Stimulated activated CD4-positive, alpha-beta T cell treated with anti-CD3 and anti-CD28 coated beads, TNF-alpha, amount 100 ng/mL, for 24 hours (primary cell): Measurements from ENCODE around the gene ANKRD12.

ENCODE experiments used
- DNase-seq, 3 experiments: peaks; one replicate each; pipeline ENCODE4 v3.0.0-alpha.2; 2020; ENCODE audit warnings: low read depth in 3 of 3

ANKRD12 gene

GRCh38 chr18:9290156-9290555 lies 153.6 kb downstream of the ANKRD12 start:
- DNase-seq = no peak

DNA sequence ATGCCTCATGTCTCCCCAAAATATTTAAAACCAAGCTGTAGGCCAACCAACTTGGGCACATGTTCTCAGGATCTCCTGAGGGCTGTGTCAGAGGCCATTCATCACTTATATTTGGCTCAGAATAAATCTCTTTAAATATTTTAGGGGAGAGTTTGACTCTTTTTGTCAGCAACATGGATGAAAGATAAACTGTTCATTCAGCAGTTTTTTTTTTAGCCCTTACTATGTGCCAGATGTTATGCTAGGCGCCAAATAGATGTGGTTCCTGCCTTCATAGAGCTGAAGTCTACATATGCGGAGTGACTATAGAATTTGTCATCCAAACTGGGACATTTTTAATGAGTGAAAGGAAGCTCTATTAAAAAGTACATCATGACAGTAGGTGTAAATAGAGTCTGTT lies 155.5 kb downstream of the ANKRD12 start:
- no peak for DNase-seq

- no peak for DNase-seq
Measured at GRCh38 chr18:9293948-9294347, 157.4 kb downstream of the ANKRD12 start.

DNA sequence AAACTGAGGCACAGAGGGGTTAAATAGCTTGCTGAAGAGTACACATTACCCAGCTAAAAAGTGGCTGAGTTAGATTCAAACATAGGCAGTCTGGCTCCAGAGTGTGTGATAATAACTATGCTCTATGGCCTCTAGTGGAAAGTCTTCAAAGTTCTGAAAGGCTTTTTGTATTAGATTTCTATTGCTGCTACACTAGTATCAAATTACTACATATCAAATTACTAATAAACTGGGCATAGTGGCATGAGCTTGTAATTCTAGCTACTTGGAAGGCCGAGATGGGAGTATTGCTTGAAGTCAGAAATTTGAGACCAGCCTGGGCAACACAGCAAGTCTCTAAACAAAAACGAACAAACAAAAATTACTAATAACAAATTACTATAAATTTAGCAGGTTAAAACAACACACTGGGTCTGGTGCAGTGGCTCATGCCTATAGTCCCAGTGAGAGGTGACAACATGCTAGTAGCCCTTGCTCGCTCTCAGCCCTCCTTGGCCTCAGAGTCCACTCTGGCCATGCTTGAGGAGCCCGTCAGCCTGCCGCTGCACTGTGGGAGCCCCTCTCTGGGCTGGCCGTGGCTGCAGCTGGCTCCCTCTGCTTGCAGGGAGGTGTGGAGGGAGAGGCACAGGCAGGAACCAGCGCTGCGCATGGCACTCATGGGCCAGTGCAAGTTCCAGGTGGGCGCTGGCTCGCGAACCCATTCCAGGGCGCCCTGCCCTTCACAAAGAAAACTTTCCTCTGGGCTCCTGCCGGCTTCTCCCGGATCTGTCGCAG lies 159.8 kb downstream of the ANKRD12 start:
- DNase-seq = no peak

DNA sequence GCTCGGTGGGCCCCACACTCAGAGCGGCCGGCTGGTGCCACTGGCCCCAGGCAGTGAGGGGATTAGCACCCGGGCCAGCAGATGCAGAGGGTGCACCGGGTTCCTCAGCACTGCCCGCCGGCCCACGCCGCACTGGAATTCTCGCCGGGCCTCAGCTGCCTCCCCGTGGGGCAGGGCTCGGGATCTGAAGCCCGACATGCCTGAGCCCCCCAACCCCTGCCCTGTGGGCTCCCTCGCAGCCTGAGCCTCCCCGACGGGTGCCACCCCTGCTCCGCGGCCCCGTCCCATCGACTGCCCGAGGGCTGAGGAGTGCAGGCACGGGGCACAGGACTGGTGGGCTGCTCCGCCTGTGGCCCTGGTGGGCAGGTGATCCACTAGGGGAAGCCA lies 160.4 kb downstream of the ANKRD12 start:
- DNase-seq = no peak

GRCh38 chr18:9304388-9305070 lies 167.9 kb downstream of the ANKRD12 start:
- DNase-seq = no peak

GRCh38 chr18:9319333-9319732 lies 182.8 kb downstream of the ANKRD12 start:
- DNase-seq = no peak

GRCh38 chr18:9321017-9321452 lies 184.5 kb downstream of the ANKRD12 start:
- DNase-seq = no peak

GRCh38 chr18:9321736-9322135 lies 185.2 kb downstream of the ANKRD12 start:
- no peak for DNase-seq

DNA sequence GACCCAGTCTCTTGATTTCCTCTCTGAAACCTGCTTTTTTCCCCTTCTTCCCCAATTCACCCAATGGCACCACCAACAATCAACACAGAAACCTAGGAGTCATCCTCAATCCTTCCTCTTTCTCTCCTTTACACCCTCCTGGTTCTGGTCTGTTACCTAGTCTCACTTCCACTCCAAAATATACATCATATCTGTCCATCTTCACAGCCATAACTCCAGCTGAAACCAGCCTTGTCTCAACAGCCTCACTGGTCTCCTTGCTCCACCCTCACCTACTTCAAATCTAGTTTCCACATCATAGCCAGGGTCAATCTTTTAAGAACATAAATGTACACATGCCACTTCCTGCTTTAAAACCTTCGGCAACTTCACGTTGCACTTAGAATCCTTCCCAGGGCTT lies 186.2 kb downstream of the ANKRD12 start:
- no peak for DNase-seq

DNA sequence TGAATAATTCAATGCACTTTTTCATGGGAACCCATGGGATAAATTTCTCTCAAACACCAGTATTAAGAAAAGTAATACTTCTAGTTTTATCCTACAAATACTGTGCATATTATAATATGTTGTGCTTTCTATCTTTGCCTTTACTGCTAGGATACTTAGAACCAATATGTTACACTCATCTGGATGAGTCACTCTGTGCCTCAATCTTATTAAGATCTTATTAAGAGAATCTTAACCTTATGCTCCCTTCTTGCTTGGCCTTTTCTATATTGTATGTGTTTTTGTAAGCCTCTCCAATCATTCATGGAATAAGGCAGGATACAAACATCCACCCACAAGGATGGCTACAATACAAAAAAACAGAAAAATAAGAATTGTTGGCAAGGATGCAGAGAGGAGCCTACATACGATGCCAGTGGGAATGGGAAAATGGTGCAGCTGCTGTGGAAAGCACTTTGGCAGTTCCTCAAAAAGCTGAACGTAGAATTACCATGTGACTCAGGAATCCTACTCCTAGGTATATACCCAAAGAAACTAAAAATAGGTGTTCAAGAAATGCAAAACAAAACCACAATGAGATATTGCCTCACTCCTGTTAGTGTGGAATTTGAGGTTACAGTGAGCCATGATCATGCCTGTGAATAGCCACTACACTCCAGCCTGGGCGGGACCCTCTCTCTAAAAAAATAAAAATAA lies 187.3 kb downstream of the ANKRD12 start:
- DNase-seq = no peak

- no peak for DNase-seq
Measured at GRCh38 chr18:9325716-9326115, 189.1 kb downstream of the ANKRD12 start.

GRCh38 chr18:9328776-9329175 lies 192.2 kb downstream of the ANKRD12 start:
- no peak for DNase-seq

GRCh38 chr18:9329471-9329870 lies 192.9 kb downstream of the ANKRD12 start:
- no peak for DNase-seq

- no peak for DNase-seq
Measured at GRCh38 chr18:9330419-9330818, 193.8 kb downstream of the ANKRD12 start.

DNA sequence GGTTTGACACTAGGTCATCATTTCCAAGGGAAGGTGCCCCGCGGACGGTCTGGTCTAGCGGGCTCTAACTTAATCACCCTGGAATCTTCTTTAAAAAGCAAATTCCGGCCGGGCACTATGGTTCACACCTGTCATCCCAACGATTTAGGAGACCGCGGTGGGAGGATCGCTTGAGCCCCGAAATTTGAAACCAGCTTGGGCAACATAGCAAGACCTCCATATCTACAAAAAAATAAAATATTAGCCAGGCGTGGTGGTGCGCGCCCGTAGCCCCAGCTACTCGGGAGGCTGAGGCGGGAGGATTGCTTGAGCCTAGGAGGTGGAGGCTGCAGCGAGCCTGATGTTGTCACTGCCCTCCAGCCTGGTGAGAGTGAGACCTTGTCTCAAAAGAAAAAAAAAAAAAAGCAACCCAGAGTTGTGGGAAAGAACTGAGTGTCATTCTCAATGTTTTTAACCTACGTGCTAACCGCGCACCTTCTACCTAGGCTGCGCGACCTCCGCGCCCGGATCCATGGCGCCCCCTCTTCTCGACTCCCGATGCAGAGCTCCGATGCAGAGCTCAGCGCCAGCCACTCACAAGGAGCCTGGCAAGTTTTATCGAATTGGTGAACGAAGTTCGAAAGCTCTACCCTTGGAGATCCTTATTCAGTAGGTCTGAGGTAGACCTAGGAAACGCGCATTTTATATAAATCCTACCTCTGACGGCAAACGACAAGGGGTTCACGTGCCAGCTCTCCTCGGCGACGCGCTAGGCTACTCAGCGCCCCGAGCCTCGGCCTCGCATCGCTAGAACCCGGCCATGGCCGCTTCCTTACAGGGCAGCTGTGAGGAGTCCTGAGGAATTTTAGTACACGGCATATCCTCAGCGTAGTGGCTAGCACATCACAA lies 197.1 kb downstream of the ANKRD12 start:
- DNase-seq = peak in 1 of 3 experiments; percentile 5

GRCh38 chr18:9334329-9334972 lies 197.9 kb downstream of the ANKRD12 start, which contains the start of gene TWSG1:
TSS of gene TWSG1 (plus strand) at chr18:9334773. CDS start at chr18:9337230, 2,457 bp downstream.
- peak; percentile 80 to 90 (median 81) for DNase-seq

- peak in 1 of 3 experiments; percentile 28 for DNase-seq
Measured at GRCh38 chr18:9334973-9335696, 198.6 kb downstream of the ANKRD12 start.
